Suprapubic skin (tissue), 3 donors: Measurements from ENCODE around the gene YWHAE.

ENCODE experiments used
- POLR2A ChIP-seq, 2 donors: fragments of 450-650 bp; IDR thresholded peaks; one replicate each; pipeline ENCODE4 v1.6.1; 2017; ENCODE audit warnings: antibody characterized with exemption in 2 of 2, mild to moderate bottlenecking in 2 of 2, moderate library complexity in 2 of 2
- TF ChIP-seq, protein P1 (sequence below), 2 donors: fragments of 200-600 bp in 1 of 2; fragments of 450-650 bp in 1 of 2; sonication (generic) in 1 of 2; IDR thresholded peaks; one replicate each; pipeline ENCODE4 v1.5.1; 2016 to 2019; ENCODE audit warnings: antibody characterized with exemption in 2 of 2, mild to moderate bottlenecking in 1 of 2, moderate library complexity in 1 of 2

DNA sequence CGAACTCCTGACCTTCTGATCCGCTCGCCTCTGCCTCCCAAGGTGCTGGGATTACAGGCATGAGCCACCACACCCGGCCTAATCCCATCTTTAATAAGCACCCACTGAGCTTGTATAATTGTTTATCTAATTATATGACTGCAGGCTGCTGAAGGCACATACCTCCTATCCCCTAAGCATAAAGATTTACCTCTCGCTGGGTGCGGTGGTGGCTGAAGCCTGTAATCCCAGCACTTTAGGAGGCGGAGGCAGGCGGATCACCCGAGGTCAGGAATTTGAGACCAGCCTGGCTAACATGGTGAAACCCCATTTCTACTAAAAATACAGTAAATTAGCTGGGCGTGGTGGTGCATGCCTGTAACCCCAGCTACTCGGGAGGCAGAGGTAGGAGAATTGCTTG, 20.1 kb upstream of the YWHAE start:
- TF ChIP-seq, protein P1, sequence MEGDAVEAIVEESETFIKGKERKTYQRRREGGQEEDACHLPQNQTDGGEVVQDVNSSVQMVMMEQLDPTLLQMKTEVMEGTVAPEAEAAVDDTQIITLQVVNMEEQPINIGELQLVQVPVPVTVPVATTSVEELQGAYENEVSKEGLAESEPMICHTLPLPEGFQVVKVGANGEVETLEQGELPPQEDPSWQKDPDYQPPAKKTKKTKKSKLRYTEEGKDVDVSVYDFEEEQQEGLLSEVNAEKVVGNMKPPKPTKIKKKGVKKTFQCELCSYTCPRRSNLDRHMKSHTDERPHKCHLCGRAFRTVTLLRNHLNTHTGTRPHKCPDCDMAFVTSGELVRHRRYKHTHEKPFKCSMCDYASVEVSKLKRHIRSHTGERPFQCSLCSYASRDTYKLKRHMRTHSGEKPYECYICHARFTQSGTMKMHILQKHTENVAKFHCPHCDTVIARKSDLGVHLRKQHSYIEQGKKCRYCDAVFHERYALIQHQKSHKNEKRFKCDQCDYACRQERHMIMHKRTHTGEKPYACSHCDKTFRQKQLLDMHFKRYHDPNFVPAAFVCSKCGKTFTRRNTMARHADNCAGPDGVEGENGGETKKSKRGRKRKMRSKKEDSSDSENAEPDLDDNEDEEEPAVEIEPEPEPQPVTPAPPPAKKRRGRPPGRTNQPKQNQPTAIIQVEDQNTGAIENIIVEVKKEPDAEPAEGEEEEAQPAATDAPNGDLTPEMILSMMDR (IDR thresholded peaks at IDR 0.05), result no peak
- no peak for TF ChIP-seq POLR2A (IDR thresholded peaks at IDR 0.05)
